ENCODE measurements around the gene PDE11A. TPM values are rescaled to one million over a fixed set of nuclear protein-coding genes. Genes with fewer than 3 reads are reported as not detected.

Gene PDE11A
- total RNA-seq, 2 donors from 2014 or later, result 1.5 to 1.9 TPM

DNA sequence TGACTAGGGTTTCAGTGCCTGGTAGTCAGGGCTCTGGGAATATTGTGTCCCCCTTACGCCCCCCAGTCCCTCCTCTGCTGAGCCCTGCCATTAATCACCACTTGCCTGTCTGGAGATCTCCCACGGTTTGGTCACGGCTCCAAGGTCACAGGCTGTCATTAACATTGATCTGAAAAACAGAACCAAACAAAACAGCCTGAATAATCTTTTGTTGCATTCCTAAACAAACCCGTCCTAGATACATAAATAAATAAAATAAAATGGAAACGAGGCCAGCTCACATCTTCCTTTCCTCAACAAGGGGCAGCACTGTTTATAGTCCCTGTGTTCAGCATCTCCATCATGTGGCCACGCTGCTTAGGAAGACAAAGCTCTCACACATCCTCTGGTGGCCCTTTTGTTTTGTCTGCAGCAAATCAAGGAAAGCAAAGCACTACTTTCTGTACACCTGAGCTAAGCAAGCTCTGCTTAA, 397.2 kb downstream of the PDE11A start:
- Histone ChIP-seq H3K36me3 (ENCODE audit: control insufficient read depth, insufficient read depth, low read length) (no peaks in the 10 kb centered on the region), H3K4me3 (ENCODE audit: low read length) (no peak overlapping the region), H3K9me3 (ENCODE audit: control insufficient read depth, low read length) (peaks cover 11% of the 10 kb centered on the region), H3K27me3 (ENCODE audit: control insufficient read depth, insufficient read depth, low read length, poor library complexity, severe bottlenecking) (peaks cover 54% of the 10 kb centered on the region), H3K9ac (ENCODE audit: extremely low read depth, low read length, poor library complexity, severe bottlenecking) (no peak overlapping the region), H3K27ac (ENCODE audit: low read depth, low read length) (peak overlapping the region; percentile 91), H3K4me1 (ENCODE audit: control insufficient read depth, insufficient read depth, low read length) (peaks cover 4% of the 10 kb centered on the region)
- no peak for DNase-seq
- Mint-ChIP-seq H3K9me3 (no peaks in the 10 kb centered on the region), H3K36me3 (ENCODE audit: low read depth) (no peaks in the 10 kb centered on the region), H3K27ac (no peak overlapping the region), H3K4me3 (no peak overlapping the region), H3K27me3 (ENCODE audit: insufficient read depth) (peaks cover 46% of the 10 kb centered on the region), H3K4me1 (peaks cover 40% of the 10 kb centered on the region)
- TF ChIP-seq, protein P1, sequence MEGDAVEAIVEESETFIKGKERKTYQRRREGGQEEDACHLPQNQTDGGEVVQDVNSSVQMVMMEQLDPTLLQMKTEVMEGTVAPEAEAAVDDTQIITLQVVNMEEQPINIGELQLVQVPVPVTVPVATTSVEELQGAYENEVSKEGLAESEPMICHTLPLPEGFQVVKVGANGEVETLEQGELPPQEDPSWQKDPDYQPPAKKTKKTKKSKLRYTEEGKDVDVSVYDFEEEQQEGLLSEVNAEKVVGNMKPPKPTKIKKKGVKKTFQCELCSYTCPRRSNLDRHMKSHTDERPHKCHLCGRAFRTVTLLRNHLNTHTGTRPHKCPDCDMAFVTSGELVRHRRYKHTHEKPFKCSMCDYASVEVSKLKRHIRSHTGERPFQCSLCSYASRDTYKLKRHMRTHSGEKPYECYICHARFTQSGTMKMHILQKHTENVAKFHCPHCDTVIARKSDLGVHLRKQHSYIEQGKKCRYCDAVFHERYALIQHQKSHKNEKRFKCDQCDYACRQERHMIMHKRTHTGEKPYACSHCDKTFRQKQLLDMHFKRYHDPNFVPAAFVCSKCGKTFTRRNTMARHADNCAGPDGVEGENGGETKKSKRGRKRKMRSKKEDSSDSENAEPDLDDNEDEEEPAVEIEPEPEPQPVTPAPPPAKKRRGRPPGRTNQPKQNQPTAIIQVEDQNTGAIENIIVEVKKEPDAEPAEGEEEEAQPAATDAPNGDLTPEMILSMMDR (conservative IDR thresholded peaks at IDR 0.05), result no peak
- WGBS, 2 experiments (ENCODE audit: insufficient coverage in 1 of 2, insufficient read length in 1 of 2), result 74 to 83% methylated on average over 1 to 6 of the region's 6 CpGs

- WGBS, 2 experiments (ENCODE audit: insufficient coverage in 1 of 2, insufficient read length in 1 of 2), result 78 to 89% methylated on average over 8 to 9 of the region's 9 CpGs
- TF ChIP-seq, protein P1 (conservative IDR thresholded peaks at IDR 0.05), result peak; percentile 59
- peaks cover 43% of the 10 kb centered on the region for H3K4me1 Mint-ChIP-seq
These were observed 398.7 kb downstream of the PDE11A start for GRCh38 chr2:177673602-177674595.

DNA sequence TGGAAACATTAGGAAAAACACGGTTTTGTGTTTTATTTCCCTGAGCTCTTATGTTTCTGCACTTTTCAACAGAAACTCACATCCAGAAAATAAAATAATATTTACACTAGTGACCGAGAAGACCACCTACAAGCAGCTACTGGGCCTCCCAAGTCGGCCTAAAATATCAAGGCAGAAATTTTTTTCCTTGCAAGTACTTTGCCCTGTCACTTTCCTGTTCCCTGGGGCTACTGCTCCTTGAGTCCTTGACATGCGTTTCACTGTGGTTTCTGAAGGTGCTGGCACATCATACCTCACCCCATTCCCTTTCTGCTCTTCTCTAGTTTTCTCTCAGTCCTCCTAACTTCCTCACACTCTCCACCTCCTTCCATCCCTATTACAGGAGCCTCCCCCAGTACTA, 400.9 kb downstream of the PDE11A start:
- Mint-ChIP-seq H3K4me3 (no peak overlapping the region), H3K4me1 (peaks cover 42% of the 10 kb centered on the region), H3K36me3 (ENCODE audit: low read depth) (no peaks in the 10 kb centered on the region), H3K9me3 (no peaks in the 10 kb centered on the region), H3K27me3 (ENCODE audit: insufficient read depth) (peaks cover 59% of the 10 kb centered on the region), H3K27ac (no peak overlapping the region)
- 55 to 61% methylated on average over 4 of the region's 4 CpGs for WGBS, 2 experiments (ENCODE audit: insufficient coverage in 1 of 2, insufficient read length in 1 of 2)
- peak overlapping the region; percentile 83 for H3K27ac ChIP-seq (ENCODE audit: low read depth, low read length)
- H3K36me3 ChIP-seq (ENCODE audit: control insufficient read depth, insufficient read depth, low read length), result no peaks in the 10 kb centered on the region
- no peak overlapping the region for H3K9ac ChIP-seq (ENCODE audit: extremely low read depth, low read length, poor library complexity, severe bottlenecking)
- H3K4me3 ChIP-seq (ENCODE audit: low read length), result no peak overlapping the region
- H3K9me3 ChIP-seq (ENCODE audit: control insufficient read depth, low read length), result peaks cover 11% of the 10 kb centered on the region
- no peaks in the 10 kb centered on the region for H3K4me1 ChIP-seq (ENCODE audit: control insufficient read depth, insufficient read depth, low read length)
- no peak for DNase-seq
- TF ChIP-seq, protein P1 (conservative IDR thresholded peaks at IDR 0.05), result no peak
- peaks cover 49% of the 10 kb centered on the region for H3K27me3 ChIP-seq (ENCODE audit: control insufficient read depth, insufficient read depth, low read length, poor library complexity, severe bottlenecking)

More at GRCh38 chr2:177673602-177674595, 398.7 kb downstream of the PDE11A start:
- no peak for DNase-seq
- Mint-ChIP-seq H3K36me3 (ENCODE audit: low read depth) (no peaks in the 10 kb centered on the region), H3K9me3 (no peaks in the 10 kb centered on the region), H3K4me3 (no peak overlapping the region), H3K27me3 (ENCODE audit: insufficient read depth) (peaks cover 56% of the 10 kb centered on the region), H3K27ac (no peak overlapping the region)
- Histone ChIP-seq H3K4me1 (ENCODE audit: control insufficient read depth, insufficient read depth, low read length) (no peaks in the 10 kb centered on the region), H3K9ac (ENCODE audit: extremely low read depth, low read length, poor library complexity, severe bottlenecking) (no peak overlapping the region), H3K27ac (ENCODE audit: low read depth, low read length) (no peak overlapping the region), H3K9me3 (ENCODE audit: control insufficient read depth, low read length) (peaks cover 11% of the 10 kb centered on the region), H3K27me3 (ENCODE audit: control insufficient read depth, insufficient read depth, low read length, poor library complexity, severe bottlenecking) (peaks cover 56% of the 10 kb centered on the region), H3K4me3 (ENCODE audit: low read length) (peak overlapping the region; percentile 10), H3K36me3 (ENCODE audit: control insufficient read depth, insufficient read depth, low read length) (no peaks in the 10 kb centered on the region)
